ENCODE results near the gene OR51T1.

DNA sequence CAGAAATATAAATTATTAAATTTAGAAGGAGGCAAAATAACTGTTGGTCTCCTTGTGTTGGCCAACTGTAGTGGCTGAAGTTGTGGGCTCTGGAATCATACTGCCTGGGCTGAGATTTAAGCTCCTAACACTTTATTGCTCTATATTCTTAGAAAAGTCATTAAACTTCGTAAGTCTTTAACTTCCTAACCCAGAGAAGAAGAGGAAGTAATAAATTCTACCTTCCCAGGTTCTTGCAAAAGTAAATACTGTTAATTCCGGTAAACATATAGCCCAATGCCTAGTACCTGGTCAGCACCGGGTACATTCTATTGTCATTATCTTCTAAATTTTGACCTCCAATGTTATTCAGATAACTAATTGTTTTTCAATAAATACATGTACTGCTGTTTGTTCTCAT lies 4.5 kb downstream of the OR51T1 start:
- TF ChIP-seq CTCF (IDR thresholded peaks at IDR 0.05) (no peak), POLR2AphosphoS5 (IDR thresholded peaks at IDR 0.05; ENCODE audit: insufficient read depth in 1 of 2, low read depth in 1 of 2) (no peak)

All from vagina (tissue), 2 donors.